Activated naive CD8-positive, alpha-beta T cell (primary cell): ENCODE results near the gene ADAMTSL1.
"Not testable (repeated sequence)": the region's sequence is repeated elsewhere in the genome, so short reads cannot be mapped to it uniquely, and the experiment has no call there.

Source experiments
- H3K27ac Mint-ChIP-seq: one replicate; pipeline ENCODE4 v1.8.0; 2021; ENCODE audit warnings: mixed read lengths
- H3K27me3 Mint-ChIP-seq: one replicate; pipeline ENCODE4 v1.8.0; 2021; ENCODE audit warnings: mixed read lengths
- H3K36me3 Mint-ChIP-seq: one replicate; pipeline ENCODE4 v1.8.0; 2021; ENCODE audit warnings: mixed read lengths
- H3K4me1 Mint-ChIP-seq: one replicate; pipeline ENCODE4 v1.8.0; 2021; ENCODE audit warnings: low read depth, mixed read lengths
- H3K4me3 Mint-ChIP-seq: one replicate; pipeline ENCODE4 v1.8.0; 2021; ENCODE audit warnings: mild to moderate bottlenecking, mixed read lengths
- H3K9me3 Mint-ChIP-seq: one replicate; pipeline ENCODE4 v1.8.0; 2021; ENCODE audit warnings: low read depth, mixed read lengths

ADAMTSL1 gene

DNA sequence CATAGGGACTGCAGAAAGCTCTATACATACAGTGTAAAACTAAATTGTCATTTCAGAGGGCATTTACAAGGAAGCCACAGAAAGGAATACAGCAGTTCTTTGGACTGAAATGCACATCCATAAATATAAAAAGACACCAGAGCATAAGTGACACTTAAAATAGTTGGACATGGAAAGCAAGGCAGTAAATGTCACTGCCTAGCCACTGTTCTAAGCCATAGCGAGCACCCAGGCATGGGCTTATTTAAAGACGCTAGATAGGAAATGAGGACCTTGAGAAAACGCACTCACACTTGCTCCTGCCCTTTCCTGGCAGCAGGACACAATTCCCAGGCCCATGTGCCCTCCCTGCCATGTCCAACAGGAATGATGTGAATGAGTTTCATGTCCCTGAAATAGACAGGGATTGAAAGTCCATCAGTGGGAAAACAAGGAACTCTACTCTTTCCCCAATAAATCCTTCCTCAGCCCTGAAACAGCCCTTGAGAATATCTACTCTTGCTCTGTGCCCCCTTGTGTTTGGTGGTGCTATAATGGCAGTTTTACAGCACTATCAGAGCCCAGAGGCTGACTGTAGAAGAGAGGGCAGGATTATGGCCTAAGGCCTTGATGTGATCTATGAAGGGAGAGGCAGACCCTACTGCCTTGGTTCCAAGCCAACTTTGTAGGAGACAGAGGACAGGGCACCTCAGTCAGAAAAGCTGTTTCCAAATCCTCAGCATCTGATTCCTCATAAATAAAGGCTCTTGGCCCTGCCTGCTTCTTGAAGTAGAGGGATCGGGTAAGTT is 376.1 kb downstream of the ADAMTSL1 start:
- peaks cover 3% of the 10 kb centered on the region for H3K27me3 Mint-ChIP-seq

GRCh38 chr9:18851069-18851795 is 377.3 kb downstream of the ADAMTSL1 start:
- Mint-ChIP-seq H3K27ac (no peak overlapping the region), H3K9me3 (no peaks in the 10 kb centered on the region), H3K36me3 (no peaks in the 10 kb centered on the region), H3K27me3 (peaks cover 3% of the 10 kb centered on the region), H3K4me1 (no peaks in the 10 kb centered on the region), H3K4me3 (no peak overlapping the region)

More for the DNA sequence above, 376.1 kb downstream of the ADAMTSL1 start:
- no peaks in the 10 kb centered on the region for H3K36me3 Mint-ChIP-seq
- H3K4me3 Mint-ChIP-seq = no peak overlapping the region
- H3K9me3 Mint-ChIP-seq = no peaks in the 10 kb centered on the region
- H3K4me1 Mint-ChIP-seq = no peaks in the 10 kb centered on the region
- H3K27ac Mint-ChIP-seq = no peak overlapping the region

- H3K4me3 Mint-ChIP-seq = no peak overlapping the region
- H3K9me3 Mint-ChIP-seq = no peaks in the 10 kb centered on the region
- peaks cover 5% of the 10 kb centered on the region for H3K27me3 Mint-ChIP-seq
- no peaks in the 10 kb centered on the region for H3K4me1 Mint-ChIP-seq
- no peak overlapping the region for H3K27ac Mint-ChIP-seq
- H3K36me3 Mint-ChIP-seq = no peaks in the 10 kb centered on the region
Observed at GRCh38 chr9:18855656-18856055, 381.7 kb downstream of the ADAMTSL1 start.

DNA sequence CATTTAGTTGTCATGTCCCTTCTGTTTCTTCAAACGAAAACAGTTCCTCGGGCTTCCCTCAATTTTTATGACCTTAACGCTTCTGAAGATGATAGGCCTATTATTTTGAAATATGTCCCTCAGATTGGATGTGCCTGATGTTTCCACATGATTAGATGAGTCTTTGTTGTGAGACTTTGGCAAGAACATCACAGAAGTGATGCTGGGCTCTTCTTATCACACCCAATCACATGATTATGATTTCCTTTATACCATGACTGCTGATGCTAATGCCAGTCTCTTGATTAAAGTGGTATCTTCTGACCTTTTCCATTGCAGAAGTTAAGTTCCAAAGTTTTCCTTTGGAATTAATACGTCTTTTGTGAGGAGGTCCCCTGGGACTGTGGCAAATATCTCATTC is 383.4 kb downstream of the ADAMTSL1 start:
- no peak overlapping the region for H3K27ac Mint-ChIP-seq
- H3K4me1 Mint-ChIP-seq = no peaks in the 10 kb centered on the region
- peaks cover 5% of the 10 kb centered on the region for H3K27me3 Mint-ChIP-seq
- no peaks in the 10 kb centered on the region for H3K36me3 Mint-ChIP-seq
- no peaks in the 10 kb centered on the region for H3K9me3 Mint-ChIP-seq
- H3K4me3 Mint-ChIP-seq = no peak overlapping the region

GRCh38 chr9:18857769-18858168 is 383.8 kb downstream of the ADAMTSL1 start:
- Mint-ChIP-seq H3K9me3 (no peaks in the 10 kb centered on the region), H3K27ac (no peak overlapping the region), H3K36me3 (no peaks in the 10 kb centered on the region), H3K27me3 (peaks cover 4% of the 10 kb centered on the region), H3K4me1 (no peaks in the 10 kb centered on the region), H3K4me3 (no peak overlapping the region)

DNA sequence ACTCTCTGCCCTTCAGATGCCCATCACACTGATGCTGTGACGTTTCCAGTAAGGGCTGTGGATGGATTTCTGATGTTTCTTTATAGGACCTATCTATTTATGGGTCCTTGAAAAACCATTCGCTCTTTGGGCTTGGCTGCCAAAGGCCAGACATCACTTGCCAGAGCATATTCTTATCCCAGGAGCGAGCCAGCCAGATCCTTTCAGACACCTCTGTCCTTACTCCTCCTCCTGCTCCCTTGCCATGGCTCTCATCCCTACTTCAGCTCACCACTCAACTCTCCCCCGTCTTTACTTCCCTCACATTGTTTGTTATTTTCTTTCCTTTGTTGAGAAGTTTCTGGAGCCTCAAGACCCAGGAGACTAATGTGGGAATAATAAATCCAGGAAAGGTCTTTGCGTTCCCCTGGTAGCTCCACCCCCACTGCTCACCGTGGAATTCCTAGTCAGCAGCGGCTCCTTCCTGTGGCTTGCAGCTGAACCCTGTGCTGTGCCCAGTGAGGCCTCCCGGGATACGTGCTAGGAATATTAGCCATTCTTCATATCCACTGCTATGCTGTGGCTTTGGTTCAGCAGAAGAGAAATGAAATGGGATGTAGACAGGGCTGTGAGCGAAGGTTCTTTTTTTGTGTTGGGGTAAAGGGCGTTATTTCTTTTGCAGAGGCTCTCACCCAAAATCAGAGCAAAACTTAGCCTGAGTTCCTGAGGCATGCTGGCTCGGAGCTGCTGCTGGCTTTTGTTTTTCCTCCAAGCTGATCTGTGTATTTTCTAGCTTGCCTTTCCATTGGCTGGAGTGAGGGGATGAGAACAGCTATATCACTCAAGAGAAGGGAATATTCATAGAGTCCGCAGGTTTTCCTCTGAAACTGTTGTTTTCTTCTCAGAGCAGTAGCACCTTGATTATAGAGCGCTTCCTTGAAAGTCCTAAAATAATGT is 387.9 kb downstream of the ADAMTSL1 start:
- H3K27me3 Mint-ChIP-seq = peaks cover 2% of the 10 kb centered on the region
- no peaks in the 10 kb centered on the region for H3K36me3 Mint-ChIP-seq
- H3K9me3 Mint-ChIP-seq = no peaks in the 10 kb centered on the region
- no peak overlapping the region for H3K4me3 Mint-ChIP-seq
- no peak overlapping the region for H3K27ac Mint-ChIP-seq
- H3K4me1 Mint-ChIP-seq = no peaks in the 10 kb centered on the region

GRCh38 chr9:18863791-18864190 is 389.8 kb downstream of the ADAMTSL1 start:
- Mint-ChIP-seq H3K4me3 (no peak overlapping the region), H3K4me1 (no peaks in the 10 kb centered on the region), H3K9me3 (no peaks in the 10 kb centered on the region), H3K27ac (no peak overlapping the region), H3K27me3 (no peaks in the 10 kb centered on the region), H3K36me3 (no peaks in the 10 kb centered on the region)

DNA sequence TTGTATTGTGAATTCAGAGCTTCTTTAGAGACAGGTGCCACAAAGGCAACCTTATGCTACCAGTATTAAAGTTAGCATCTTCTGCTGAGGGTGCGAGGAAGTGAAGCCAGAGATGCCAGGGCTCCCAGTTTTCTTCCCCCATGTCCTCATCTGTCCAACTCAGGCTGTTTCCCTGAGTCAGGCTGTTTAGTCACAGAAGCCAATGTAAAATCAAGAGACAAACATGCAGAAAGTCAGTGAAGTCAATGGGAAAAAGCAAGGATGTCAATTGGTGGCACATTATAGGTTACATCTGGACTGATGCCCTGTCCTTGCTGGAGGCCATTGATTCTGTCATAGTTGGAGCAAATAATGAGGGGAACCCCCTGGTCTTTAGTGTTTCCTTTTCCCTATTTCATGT is 390.6 kb downstream of the ADAMTSL1 start:
- Mint-ChIP-seq H3K9me3 (peaks cover 3% of the 10 kb centered on the region), H3K4me3 (no peak overlapping the region), H3K27me3 (peaks cover under 1% of the 10 kb centered on the region), H3K36me3 (no peaks in the 10 kb centered on the region), H3K4me1 (no peaks in the 10 kb centered on the region), H3K27ac (no peak overlapping the region)

DNA sequence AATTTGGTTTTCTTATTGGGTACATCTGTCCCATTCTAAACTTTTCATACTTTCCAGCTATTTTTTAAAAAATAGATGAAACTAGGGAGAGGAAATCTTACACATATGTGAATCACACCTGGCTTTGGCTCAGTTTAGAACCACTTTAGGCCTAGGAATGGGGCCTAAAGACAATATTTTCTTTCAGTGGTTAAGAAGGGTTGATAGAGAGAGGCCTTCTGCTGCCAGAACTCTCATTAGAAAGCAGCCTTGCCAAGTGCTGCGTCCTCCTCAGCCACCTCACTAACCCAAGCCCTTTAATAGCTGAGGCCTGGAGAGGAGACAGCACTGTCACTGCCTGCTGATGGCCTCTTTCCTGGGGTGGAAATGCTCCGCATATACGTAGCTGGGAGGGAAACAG is 391.6 kb downstream of the ADAMTSL1 start:
- no peak overlapping the region for H3K27ac Mint-ChIP-seq
- H3K4me1 Mint-ChIP-seq = no peaks in the 10 kb centered on the region
- H3K4me3 Mint-ChIP-seq = no peak overlapping the region

GRCh38 chr9:18866121-18866831 is 392.3 kb downstream of the ADAMTSL1 start:
- H3K9me3 Mint-ChIP-seq = peaks cover 10% of the 10 kb centered on the region
- no peak overlapping the region for H3K27ac Mint-ChIP-seq
- H3K36me3 Mint-ChIP-seq = no peaks in the 10 kb centered on the region
- H3K4me1 Mint-ChIP-seq = no peaks in the 10 kb centered on the region
- H3K4me3 Mint-ChIP-seq = no peak overlapping the region
- H3K27me3 Mint-ChIP-seq = peaks cover 1% of the 10 kb centered on the region

More for the DNA sequence above, 391.6 kb downstream of the ADAMTSL1 start:
- Mint-ChIP-seq H3K9me3 (peaks cover 8% of the 10 kb centered on the region), H3K36me3 (no peaks in the 10 kb centered on the region), H3K27me3 (peaks cover 1% of the 10 kb centered on the region)

DNA sequence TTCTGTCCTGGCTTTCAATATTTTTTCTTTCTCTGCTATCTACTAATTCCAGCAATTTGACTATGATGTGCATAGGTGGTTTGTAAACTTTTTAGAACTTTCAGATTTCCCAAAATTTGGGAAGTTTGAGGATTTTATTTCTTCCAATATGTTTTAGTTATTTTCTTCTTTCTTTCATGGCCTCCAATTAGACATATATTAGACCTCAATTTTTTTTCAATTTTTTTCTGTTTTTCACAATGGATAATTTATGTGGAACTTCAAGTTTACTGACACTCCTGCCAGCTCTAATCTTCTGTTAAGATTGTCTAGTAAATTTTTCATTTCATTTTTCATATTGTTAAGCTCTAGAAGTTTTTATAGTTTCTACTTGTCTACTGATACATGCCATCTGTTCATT is 395.8 kb downstream of the ADAMTSL1 start:
- Mint-ChIP-seq H3K9me3 (peaks cover 23% of the 10 kb centered on the region), H3K36me3 (no peaks in the 10 kb centered on the region), H3K4me1 (no peaks in the 10 kb centered on the region), H3K27me3 (peaks cover 4% of the 10 kb centered on the region), H3K4me3 (no peak overlapping the region), H3K27ac (no peak overlapping the region)

- Mint-ChIP-seq H3K4me3 (no peak overlapping the region), H3K9me3 (peaks cover 29% of the 10 kb centered on the region), H3K27me3 (peaks cover 9% of the 10 kb centered on the region), H3K4me1 (no peaks in the 10 kb centered on the region), H3K36me3 (no peaks in the 10 kb centered on the region), H3K27ac (no peak overlapping the region)
Observed at GRCh38 chr9:18874069-18874468, 400.1 kb downstream of the ADAMTSL1 start.

GRCh38 chr9:18874990-18875389 is 401.0 kb downstream of the ADAMTSL1 start:
- not testable (repeated sequence) for H3K27ac Mint-ChIP-seq

DNA sequence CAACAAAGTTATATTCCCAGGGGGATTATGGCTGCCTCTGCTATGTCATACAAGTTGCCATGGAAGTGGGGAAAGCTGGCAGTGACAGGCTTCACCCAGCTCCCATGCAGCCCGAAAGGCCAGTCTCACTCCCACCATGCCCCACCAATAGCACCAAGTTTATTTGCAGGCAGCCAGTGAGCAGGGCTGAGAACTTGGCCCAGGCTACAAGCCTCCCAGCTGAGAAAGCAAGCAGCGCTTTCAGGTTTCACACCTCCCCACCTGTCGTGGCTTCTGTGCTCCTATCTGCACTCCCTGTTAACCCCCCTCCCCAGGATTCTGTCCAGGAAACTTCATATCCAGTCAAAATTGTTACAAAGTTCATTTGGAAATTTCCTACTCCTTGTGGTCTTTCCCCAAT is 404.0 kb downstream of the ADAMTSL1 start:
- H3K27ac Mint-ChIP-seq = no peak overlapping the region
- H3K9me3 Mint-ChIP-seq = peaks cover 11% of the 10 kb centered on the region
- H3K27me3 Mint-ChIP-seq = peaks cover 12% of the 10 kb centered on the region

More at GRCh38 chr9:18874990-18875389, 401.0 kb downstream of the ADAMTSL1 start:
- Mint-ChIP-seq H3K9me3 (peaks cover 22% of the 10 kb centered on the region), H3K27me3 (peaks cover 10% of the 10 kb centered on the region)
- H3K36me3 Mint-ChIP-seq, H3K4me1 Mint-ChIP-seq, H3K4me3 Mint-ChIP-seq: not testable (repeated sequence)

More for the DNA sequence above, 404.0 kb downstream of the ADAMTSL1 start:
- Mint-ChIP-seq H3K36me3 (no peaks in the 10 kb centered on the region), H3K4me1 (no peaks in the 10 kb centered on the region), H3K4me3 (no peak overlapping the region)
